NAMALWA (cell line): ENCODE results near the gene CCDC146.
"Not testable (repeated sequence)": the region's sequence is repeated elsewhere in the genome, so short reads cannot be mapped to it uniquely, and the experiment has no call there.

ENCODE experiments used
- DNase-seq: peaks from one replicate; pipeline ENCODE4 v3.0.0-alpha.2; 2015; ENCODE audit warnings: low spot score

CCDC146 gene

GRCh38 chr7:77327932-77328628 is 205.7 kb downstream of the CCDC146 start:
- no peak for DNase-seq

- no peak for DNase-seq
These were observed 206.3 kb downstream of the CCDC146 start for GRCh38 chr7:77328669-77329068.

DNA sequence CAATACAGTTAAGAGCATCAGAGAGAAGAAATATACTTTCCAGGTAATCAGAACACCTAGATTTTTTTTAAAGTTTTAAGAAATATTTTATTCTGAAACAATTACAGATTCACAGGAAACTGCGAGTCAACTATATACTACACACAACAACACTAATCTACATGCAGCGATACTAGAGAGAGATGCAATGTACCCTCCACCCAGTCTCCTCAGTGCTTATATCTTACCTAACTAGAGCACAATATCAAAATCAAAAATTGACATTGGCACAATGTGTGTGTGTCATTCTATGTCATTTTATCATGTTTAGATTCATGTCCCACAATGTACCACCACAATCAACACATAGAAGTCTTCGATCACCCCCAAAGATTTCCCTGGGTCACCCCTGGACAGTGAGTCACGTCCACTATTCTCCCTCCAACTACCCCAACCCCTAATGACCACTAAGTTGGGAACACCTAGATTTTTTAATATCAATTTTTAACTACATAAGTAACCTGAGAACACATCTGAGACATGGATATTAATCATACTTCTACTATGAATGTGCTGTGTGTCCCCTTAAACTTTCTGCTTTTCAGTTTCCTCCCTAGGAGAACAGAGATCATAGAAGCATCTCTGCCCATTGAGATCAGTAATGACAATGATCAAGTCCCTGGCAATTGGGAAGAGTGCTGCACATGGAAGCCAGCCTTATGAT is 207.2 kb downstream of the CCDC146 start:
- no peak for DNase-seq

DNA sequence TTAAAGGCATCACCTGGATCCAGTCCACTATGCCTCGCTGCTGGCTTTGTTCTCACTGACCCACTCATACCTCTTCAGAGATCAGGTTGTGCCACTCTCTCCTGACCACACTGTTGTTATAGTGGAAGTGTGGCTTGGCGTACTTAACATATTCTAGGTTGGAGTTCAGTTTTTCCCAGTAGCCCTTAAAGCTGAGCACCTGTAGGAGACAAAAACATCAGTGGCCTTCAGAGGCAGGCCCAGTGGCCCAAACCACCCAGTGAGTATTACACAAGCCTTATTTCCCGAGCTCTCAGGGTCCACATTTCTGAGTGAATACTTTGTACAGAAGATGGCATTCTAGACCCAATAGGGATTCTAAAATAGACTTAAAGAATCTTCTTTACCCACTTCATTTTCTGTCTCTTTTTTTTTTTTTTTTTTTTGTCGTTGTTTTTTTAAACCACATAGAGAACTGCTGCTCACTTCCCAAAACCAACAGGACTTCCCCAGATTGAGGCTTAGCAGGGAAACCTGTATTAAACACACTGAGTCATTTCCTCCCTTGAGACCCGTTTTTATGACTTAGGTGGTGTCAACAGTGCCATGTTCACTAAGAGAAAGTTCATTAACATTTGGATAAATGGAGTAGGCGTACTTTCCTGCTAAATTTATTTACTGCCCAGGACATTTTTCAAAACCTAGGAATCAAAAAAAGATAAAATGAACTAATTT is 207.9 kb downstream of the CCDC146 start:
- DNase-seq, result peak; percentile 36

- DNase-seq, result peak; percentile 92
These were observed 209.7 kb downstream of the CCDC146 start for GRCh38 chr7:77331938-77332695.

- DNase-seq, result not testable (repeated sequence)
These were observed 211.6 kb downstream of the CCDC146 start for GRCh38 chr7:77334039-77334438.

DNA sequence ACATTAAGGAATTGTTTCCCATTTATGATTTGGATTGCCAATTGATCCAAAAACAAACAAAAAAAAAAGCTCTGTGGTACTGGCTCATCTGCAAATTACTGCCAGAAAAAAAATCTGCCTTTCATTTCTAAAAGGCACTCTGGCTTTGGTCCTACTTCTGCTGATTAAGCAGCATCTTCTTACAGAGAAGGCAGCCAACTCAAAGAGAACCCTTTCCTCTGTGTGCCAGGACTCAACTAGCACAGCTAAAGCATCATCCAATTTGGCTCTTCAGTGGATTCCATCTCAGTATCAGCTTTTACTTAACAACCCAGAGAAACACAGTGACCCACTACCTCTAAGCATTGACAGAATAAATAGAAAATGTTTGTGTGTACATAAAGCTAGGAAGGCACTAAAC is 213.2 kb downstream of the CCDC146 start:
- no peak for DNase-seq

- no peak for DNase-seq
These were observed 215.1 kb downstream of the CCDC146 start for GRCh38 chr7:77337456-77337990.

DNA sequence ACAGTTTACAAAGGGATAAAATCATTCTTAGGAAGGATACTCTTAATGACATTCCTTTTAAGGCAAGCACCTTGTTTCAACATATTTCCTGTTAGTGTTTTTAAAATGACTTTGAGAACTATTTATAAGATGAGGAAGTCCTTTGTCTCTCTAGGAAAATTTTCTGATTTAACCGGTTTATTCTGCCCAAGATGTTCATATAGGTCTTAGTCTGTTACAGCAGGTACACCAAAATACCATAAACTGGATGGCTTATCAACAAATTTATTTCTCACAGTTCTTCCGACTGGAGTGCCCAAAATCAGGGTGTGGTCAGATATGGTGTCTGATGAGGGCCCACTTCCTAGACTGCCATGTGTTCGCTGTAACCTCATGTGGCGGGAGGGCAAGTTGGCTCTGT is 215.8 kb downstream of the CCDC146 start:
- no peak for DNase-seq

DNA sequence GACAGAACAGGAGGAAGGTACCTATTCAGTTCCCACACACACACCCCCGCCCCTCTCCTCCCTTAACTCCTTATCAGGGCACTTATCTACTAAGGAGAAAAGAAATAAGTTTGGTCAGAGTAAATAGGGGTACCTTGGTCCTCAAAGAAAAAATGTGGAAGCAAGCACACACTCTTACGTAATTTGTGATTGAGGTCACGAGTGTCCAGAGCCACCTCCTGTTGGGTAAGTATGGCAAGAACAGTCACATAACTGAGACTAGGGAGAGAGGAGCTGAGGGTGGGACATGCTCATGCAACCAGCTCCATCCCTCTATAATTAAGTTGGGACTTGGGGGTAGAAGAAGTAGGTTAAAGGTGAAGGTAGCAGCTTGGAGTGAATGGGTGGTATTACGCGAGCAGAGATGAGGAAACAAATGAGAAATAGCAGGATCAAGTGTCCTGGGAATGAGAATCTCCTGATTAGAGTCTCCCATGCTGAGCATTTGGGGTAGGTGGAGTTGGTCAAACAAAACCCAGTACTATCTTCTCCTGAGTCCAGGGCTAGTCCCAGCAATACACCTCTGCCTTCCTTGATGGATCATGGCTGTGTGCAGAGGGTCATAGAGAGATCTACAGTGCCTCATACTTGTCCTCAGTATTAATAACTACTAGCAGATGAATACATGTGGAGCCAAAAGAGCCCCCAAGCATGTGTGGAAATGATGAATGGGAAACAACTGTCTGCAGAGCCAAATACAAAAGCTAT is 216.6 kb downstream of the CCDC146 start:
- DNase-seq, result no peak

GRCh38 chr7:77339726-77340125 is 217.3 kb downstream of the CCDC146 start:
- DNase-seq, result no peak
